Omental fat pad (tissue), 4 donors: ENCODE data around the gene AGTR2. TPM values are rescaled to one million over a fixed set of nuclear protein-coding genes. Genes with fewer than 3 reads are reported as not detected.
"Not testable (repeated sequence)": the region's sequence is repeated elsewhere in the genome, so short reads cannot be mapped to it uniquely, and the experiment has no call there.

ENCODE experiments used
- ATAC-seq: fragments of 150-250 bp; one replicate; pipeline ENCODE4 v1.9.1; 2016; ENCODE audit warnings: mild to moderate bottlenecking, moderate library complexity; ENCODE audit not compliant: low FRiP score
- DNase-seq: peaks from one replicate; pipeline ENCODE4 v3.0.0-alpha.2; 2019; ENCODE audit warnings: low spot score
- total RNA-seq, 4 donors: library from RNA; depleted of rRNA; stranded (reverse); fragments of >200 nt; gene quantifications; one replicate each; pipeline ENCODE4 v1.1.0, GENCODE V29; 2016
- TF ChIP-seq, protein P1 (sequence below), 3 donors: fragments of 450-650 bp; IDR thresholded peaks; one replicate each; pipeline ENCODE4 v1.5.1; 2016 to 2017; ENCODE audit warnings: antibody characterized with exemption in 3 of 3, mild to moderate bottlenecking in 3 of 3, moderate library complexity in 2 of 3

The AGTR2 gene
- total RNA-seq, 4 donors from 2014 or later, result 0.19 TPM; not detected in 3

- ATAC-seq, result no peak
- TF ChIP-seq, protein P1, sequence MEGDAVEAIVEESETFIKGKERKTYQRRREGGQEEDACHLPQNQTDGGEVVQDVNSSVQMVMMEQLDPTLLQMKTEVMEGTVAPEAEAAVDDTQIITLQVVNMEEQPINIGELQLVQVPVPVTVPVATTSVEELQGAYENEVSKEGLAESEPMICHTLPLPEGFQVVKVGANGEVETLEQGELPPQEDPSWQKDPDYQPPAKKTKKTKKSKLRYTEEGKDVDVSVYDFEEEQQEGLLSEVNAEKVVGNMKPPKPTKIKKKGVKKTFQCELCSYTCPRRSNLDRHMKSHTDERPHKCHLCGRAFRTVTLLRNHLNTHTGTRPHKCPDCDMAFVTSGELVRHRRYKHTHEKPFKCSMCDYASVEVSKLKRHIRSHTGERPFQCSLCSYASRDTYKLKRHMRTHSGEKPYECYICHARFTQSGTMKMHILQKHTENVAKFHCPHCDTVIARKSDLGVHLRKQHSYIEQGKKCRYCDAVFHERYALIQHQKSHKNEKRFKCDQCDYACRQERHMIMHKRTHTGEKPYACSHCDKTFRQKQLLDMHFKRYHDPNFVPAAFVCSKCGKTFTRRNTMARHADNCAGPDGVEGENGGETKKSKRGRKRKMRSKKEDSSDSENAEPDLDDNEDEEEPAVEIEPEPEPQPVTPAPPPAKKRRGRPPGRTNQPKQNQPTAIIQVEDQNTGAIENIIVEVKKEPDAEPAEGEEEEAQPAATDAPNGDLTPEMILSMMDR (IDR thresholded peaks at IDR 0.05), result no peak
- no peak for DNase-seq
Observed at GRCh38 chrX:116194649-116195048, 24.1 kb downstream of the AGTR2 start.

DNA sequence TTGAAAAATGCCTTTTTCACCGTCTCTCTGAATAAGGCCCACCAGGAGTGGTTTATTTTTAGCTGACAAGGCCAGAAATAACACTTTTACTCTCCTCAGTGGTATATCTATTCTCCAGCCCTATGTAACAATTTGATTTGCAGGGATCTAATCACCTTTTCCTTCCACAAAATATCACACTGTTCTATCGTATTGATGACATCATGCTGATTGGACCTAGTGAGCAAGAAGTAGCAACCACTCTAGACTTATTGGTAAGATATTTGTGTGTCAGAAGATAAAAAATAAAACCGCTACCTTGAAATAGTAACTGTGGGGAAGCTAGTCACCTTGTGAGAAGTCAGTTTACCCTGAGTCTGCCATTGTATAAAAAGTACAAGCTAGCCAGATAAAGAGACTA lies 27.7 kb downstream of the AGTR2 start:
- DNase-seq (no peak), ATAC-seq (no peak)
- TF ChIP-seq, protein P1 (IDR thresholded peaks at IDR 0.05), result no peak

DNA sequence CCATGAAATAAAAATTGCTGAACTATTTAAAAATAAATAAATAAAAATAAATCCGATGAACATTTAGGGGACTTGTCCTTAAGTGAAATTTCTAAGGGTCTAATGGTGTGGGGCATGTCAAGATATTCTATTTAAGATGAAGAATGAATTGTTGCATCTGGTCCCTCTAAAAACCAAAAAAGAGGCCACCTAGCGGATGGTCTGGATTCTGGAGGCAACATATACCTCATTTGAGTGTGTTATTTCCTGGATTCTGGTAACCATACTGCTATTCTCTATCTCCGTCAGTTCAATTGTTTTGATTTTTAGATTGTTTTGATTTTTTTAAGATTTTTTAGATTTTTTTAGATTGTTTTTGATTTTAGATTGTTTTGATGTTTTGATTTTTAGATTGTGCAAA lies 28.3 kb downstream of the AGTR2 start:
- TF ChIP-seq, protein P1 (IDR thresholded peaks at IDR 0.05), result no peak
- ATAC-seq (no peak), DNase-seq (no peak)

- no peak for ATAC-seq
- DNase-seq, result no peak
- TF ChIP-seq, protein P1 (IDR thresholded peaks at IDR 0.05), result no peak
Observed at GRCh38 chrX:116204932-116205331, 34.4 kb downstream of the AGTR2 start.

DNA sequence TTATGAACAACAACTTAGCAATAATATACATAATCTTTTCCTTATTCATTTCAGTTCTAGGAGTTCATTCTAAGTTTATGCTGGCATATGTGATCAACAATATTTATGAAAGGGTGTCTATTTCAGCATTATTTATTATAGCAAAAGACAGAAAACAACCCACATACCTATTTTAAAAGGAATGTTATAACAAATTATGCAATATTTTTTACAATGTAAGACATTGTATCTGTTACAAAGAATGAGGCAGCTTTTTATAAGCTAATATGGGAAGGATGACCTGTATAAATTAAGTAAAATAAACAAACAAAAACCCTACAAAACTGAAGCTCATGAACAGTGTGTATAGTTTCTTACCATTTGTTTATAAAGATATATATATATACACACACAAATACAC lies 42.7 kb downstream of the AGTR2 start:
- DNase-seq (no peak), ATAC-seq (no peak)
- TF ChIP-seq, protein P1 (IDR thresholded peaks at IDR 0.05), result no peak

- DNase-seq, ATAC-seq: not testable (repeated sequence)
Observed at GRCh38 chrX:116217080-116217479, 46.5 kb downstream of the AGTR2 start.
